Panc1 (cell line): ENCODE data around the gene DHRS7. TPM values are rescaled to one million over a fixed set of nuclear protein-coding genes. Genes with fewer than 3 reads are reported as not detected.

Experiments used
- ATAC-seq: fragments of 200-7000 bp; cut with Tn5 transposase; 2 replicates; pipeline ENCODE4 v1.9.1; 2020; ENCODE audit warnings: mild to moderate bottlenecking, moderate library complexity
- BruUV-seq: library from RNA; stranded (reverse); fragments of 400-500 nt; replicated peaks from 2 replicates; lab custom pipeline; 2021; lab: Mats Ljungman, UMichigan
- CTCF ChIA-PET: fragments of 300-600 bp; sonication (Branson Sonifier 250); formaldehyde crosslinking; loops from one replicate; lab custom pipeline; 2022; ENCODE audit warnings: antibody characterized with exemption; lab: Charles Lee
- POLR2A ChIA-PET: fragments of 300-600 bp; sonication (Branson Sonifier 250); formaldehyde crosslinking; loops from one replicate; lab custom pipeline; 2022; ENCODE audit warnings: antibody characterized with exemption; lab: Charles Lee
- DNase-seq: peaks from one replicate; pipeline ENCODE4 v3.0.0-alpha.2; 2010; ENCODE audit warnings: low read depth, low spot score
- H3K27ac ChIP-seq: 2 replicates; pipeline ENCODE4 v1.5.1; 2011; ENCODE audit warnings: mild to moderate bottlenecking, low read length, inconsistent platforms
- H3K27me3 ChIP-seq: fragments of 200-500 bp; sonication (Bioruptor generic); 2 replicates; pipeline ENCODE4 v1.6.0; 2014; ENCODE audit warnings: low read length, inconsistent platforms; ENCODE audit not compliant: control insufficient read depth, insufficient read depth
- H3K36me3 ChIP-seq: fragments of 200-500 bp; sonication (Bioruptor generic); 2 replicates; pipeline ENCODE4 v1.5.1; 2014; ENCODE audit warnings: inconsistent platforms, mild to moderate bottlenecking, low read length, moderate library complexity; ENCODE audit not compliant: control insufficient read depth, insufficient read depth
- H3K4me1 ChIP-seq: 2 replicates; pipeline ENCODE4 v1.5.1; 2011; ENCODE audit warnings: inconsistent platforms, mild to moderate bottlenecking, low read length, moderate library complexity; ENCODE audit not compliant: control insufficient read depth, insufficient read depth
- H3K4me3 ChIP-seq, 2 experiments: 2 replicates each; pipeline ENCODE4 v1.5.1; 2011 to 2012; ENCODE audit warnings: low read depth in 2 of 2, low read length in 2 of 2, mild to moderate bottlenecking in 2 of 2, inconsistent platforms in 1 of 2, moderate library complexity in 1 of 2
- H3K9me3 ChIP-seq: fragments of 200-500 bp; sonication (Bioruptor generic); 2 replicates; pipeline ENCODE4 v1.5.1; 2014; ENCODE audit warnings: low read depth, mild to moderate bottlenecking, inconsistent platforms, low read length, moderate library complexity; ENCODE audit not compliant: control insufficient read depth, insufficient read depth
- CTCF ChIP-seq: fragments of 450-650 bp; IDR thresholded peaks from 2 replicates; pipeline ENCODE4 v1.5.1; 2017; ENCODE audit warnings: mild to moderate bottlenecking
- POLR2AphosphoS5 ChIP-seq: IDR thresholded peaks from 2 replicates; pipeline ENCODE4 v1.6.1; 2012; ENCODE audit warnings: mild to moderate bottlenecking, low read depth, low read length, moderate library complexity
- REST ChIP-seq, 2 experiments: IDR thresholded peaks; 2 replicates each; pipeline ENCODE4 v1.6.1; 2011 to 2012; ENCODE audit warnings: low read depth in 2 of 2, control low read depth in 1 of 2, low read length in 1 of 2, mild to moderate bottlenecking in 1 of 2, moderate library complexity in 1 of 2; ENCODE audit not compliant: insufficient read depth in 1 of 2
- SIN3A ChIP-seq: IDR thresholded peaks from 2 replicates; pipeline ENCODE4 v1.6.1; 2012; ENCODE audit warnings: low read depth, mild to moderate bottlenecking, low read length, moderate library complexity, borderline replicate concordance; ENCODE audit not compliant: insufficient read depth
- TCF7L2 ChIP-seq: IDR thresholded peaks from 2 replicates; pipeline ENCODE4 v1.6.1; 2011; ENCODE audit warnings: mild to moderate bottlenecking, low read depth, low read length, inconsistent platforms
- in situ Hi-C: cut with HindIII; loops from 2 replicates; pipeline ENCODE4 v1.10.0; 2016; ENCODE audit warnings: low sequenced_read_pairs, low pct_unique_long_range_greater_than_20kb
- intact Hi-C: fragments of 100-400 bp; cut with micrococcal nuclease; formaldehyde crosslinking; loops from one replicate; pipeline ENCODE4 v1.10.0; 2022; ENCODE audit not compliant: unreplicated experiment
- total RNA-seq: library from RNA; stranded (reverse); gene quantifications from one replicate; pipeline ENCODE4 v1.2.1, GENCODE V29; 2021; ENCODE audit not compliant: unreplicated experiment

DHRS7 gene
- total RNA-seq, 1 experiment from 2014 or later, result 34.5 TPM

- TF ChIP-seq POLR2AphosphoS5, result no peak
- TF ChIP-seq TCF7L2, result no peak
- no peak for TF ChIP-seq CTCF
- no peak for TF ChIP-seq SIN3A
- H3K9me3 ChIP-seq, result no peaks in the 10 kb centered on the region
- no peak overlapping the region for H3K27ac ChIP-seq
- POLR2A ChIA-PET, result no interaction called here
- ATAC-seq (no peak), DNase-seq (no peak)
- CTCF ChIA-PET, result no interaction called here
- no peaks in the 10 kb centered on the region for H3K36me3 ChIP-seq
- intact Hi-C loops, result loop anchor here (10.0 kb wide), 1 partner anchor 358 kb away; no protein-coding TSS in a partner anchor
- H3K4me1 ChIP-seq, result no peaks in the 10 kb centered on the region
- in situ Hi-C loops, result no loop called here
- BruUV-seq, result no TSS peak
- no peaks in the 10 kb centered on the region for H3K27me3 ChIP-seq
- H3K4me3 ChIP-seq, result no peak overlapping the region
These were observed 41.8 kb upstream of the DHRS7 start for GRCh38 chr14:60206837-60207533.

- Histone ChIP-seq H3K4me3 (no peak overlapping the region), H3K27ac (no peak overlapping the region), H3K4me1 (no peaks in the 10 kb centered on the region), H3K27me3 (no peaks in the 10 kb centered on the region), H3K9me3 (no peaks in the 10 kb centered on the region), H3K36me3 (no peaks in the 10 kb centered on the region)
- ATAC-seq (no peak), DNase-seq (no peak)
- no TSS peak for BruUV-seq
- ChIA-PET CTCF (no interaction called here), POLR2A (no interaction called here)
- TF ChIP-seq CTCF (no peak), REST (IDR thresholded peaks at IDR 0.05; ENCODE audit: insufficient read depth in 1 of 2, low read depth in 2 of 2, low read length in 1 of 2) (no peak), POLR2AphosphoS5 (no peak), SIN3A (no peak)
- in situ Hi-C loops (no loop called here), intact Hi-C loops (loop anchor here (10.0 kb wide), 1 partner anchor 359 kb away; no protein-coding TSS in a partner anchor)
These were observed 41.1 kb upstream of the DHRS7 start for GRCh38 chr14:60206249-60206670.
